ENCODE data around the gene PTH2R.
A peak's percentile ranks its signal among the peaks of the same experiment; 100 is the strongest.

PTH2R gene

GRCh38 chr2:208451061-208451460 lies 44.5 kb downstream of the PTH2R start:
- TF ChIP-seq SP1 (IDR thresholded peaks at IDR 0.05) (no peak), FOXA1 (IDR thresholded peaks at IDR 0.05) (no peak), L3MBTL2 (conservative IDR thresholded peaks at IDR 0.05) (no peak), PKNOX1 (IDR thresholded peaks at IDR 0.05) (no peak), NFRKB (IDR thresholded peaks at IDR 0.05) (no peak)
- CTCF ChIA-PET, result no interaction called here
- POLR2A ChIA-PET, result no interaction called here
- no peak for DNase-seq (ENCODE audit: extremely low spot score)

GRCh38 chr2:208454861-208455260 lies 48.3 kb downstream of the PTH2R start:
- TF ChIP-seq BHLHE40 (IDR thresholded peaks at IDR 0.05; ENCODE audit: borderline replicate concordance), result no peak
- TF ChIP-seq FOXK2 (IDR thresholded peaks at IDR 0.05), result no peak
- no peak for TF ChIP-seq FOXM1 (IDR thresholded peaks at IDR 0.05; ENCODE audit: borderline replicate concordance)
- TF ChIP-seq SP1 (IDR thresholded peaks at IDR 0.05), result no peak
- TF ChIP-seq CTBP1 (IDR thresholded peaks at IDR 0.05; ENCODE audit: borderline replicate concordance), result no peak
- no peak for TF ChIP-seq NFRKB (IDR thresholded peaks at IDR 0.05)
- TF ChIP-seq ELF4 (IDR thresholded peaks at IDR 0.05), result no peak
- TF ChIP-seq L3MBTL2 (conservative IDR thresholded peaks at IDR 0.05), result no peak
- TF ChIP-seq PKNOX1 (IDR thresholded peaks at IDR 0.05), result no peak
- no peak for TF ChIP-seq FOXA1 (IDR thresholded peaks at IDR 0.05)
- no peak for TF ChIP-seq LEF1 (IDR thresholded peaks at IDR 0.05; ENCODE audit: borderline replicate concordance)
- no peak for TF ChIP-seq HDGF (IDR thresholded peaks at IDR 0.05; ENCODE audit: borderline replicate concordance)
- TF ChIP-seq TARDBP (IDR thresholded peaks at IDR 0.05), result no peak
- TF ChIP-seq SUZ12 (IDR thresholded peaks at IDR 0.05), result no peak
- no peak for TF ChIP-seq ZNF384 (IDR thresholded peaks at IDR 0.05)
- DNase-seq (ENCODE audit: extremely low spot score), result no peak
- POLR2A ChIA-PET, result no interaction called here
- CTCF ChIA-PET, result no interaction called here

GRCh38 chr2:208463721-208464120 lies 57.1 kb downstream of the PTH2R start:
- CTCF ChIA-PET, result interaction anchor here (0.5 kb wide), 1 partner anchor 46 kb away, joined by 3 read pairs; no protein-coding TSS in a partner anchor
- DNase-seq (ENCODE audit: extremely low spot score), result no peak
- TF ChIP-seq CTBP1 (IDR thresholded peaks at IDR 0.05; ENCODE audit: borderline replicate concordance) (no peak), HDGF (IDR thresholded peaks at IDR 0.05; ENCODE audit: borderline replicate concordance) (no peak), FOXK2 (IDR thresholded peaks at IDR 0.05) (no peak), PKNOX1 (IDR thresholded peaks at IDR 0.05) (no peak), FOXA1 (IDR thresholded peaks at IDR 0.05) (no peak), LEF1 (IDR thresholded peaks at IDR 0.05; ENCODE audit: borderline replicate concordance) (no peak), SP1 (IDR thresholded peaks at IDR 0.05) (no peak), NFRKB (IDR thresholded peaks at IDR 0.05) (no peak), L3MBTL2 (conservative IDR thresholded peaks at IDR 0.05) (no peak), ZNF384 (IDR thresholded peaks at IDR 0.05) (no peak), ARNT (IDR thresholded peaks at IDR 0.05) (no peak), SUZ12 (IDR thresholded peaks at IDR 0.05) (no peak), BHLHE40 (IDR thresholded peaks at IDR 0.05; ENCODE audit: borderline replicate concordance) (no peak), ELF4 (IDR thresholded peaks at IDR 0.05) (no peak), FOXM1 (IDR thresholded peaks at IDR 0.05; ENCODE audit: borderline replicate concordance) (no peak)
- POLR2A ChIA-PET, result no interaction called here

GRCh38 chr2:208464205-208464604 lies 57.6 kb downstream of the PTH2R start:
- DNase-seq (ENCODE audit: extremely low spot score), result no peak
- CTCF ChIA-PET, result no interaction called here
- POLR2A ChIA-PET, result no interaction called here
- TF ChIP-seq FOXM1 (IDR thresholded peaks at IDR 0.05; ENCODE audit: borderline replicate concordance) (no peak), ELF4 (IDR thresholded peaks at IDR 0.05) (no peak), PKNOX1 (IDR thresholded peaks at IDR 0.05) (no peak), SUZ12 (IDR thresholded peaks at IDR 0.05) (no peak), L3MBTL2 (conservative IDR thresholded peaks at IDR 0.05) (no peak), CTBP1 (IDR thresholded peaks at IDR 0.05; ENCODE audit: borderline replicate concordance) (no peak), NFRKB (IDR thresholded peaks at IDR 0.05) (no peak), ARNT (IDR thresholded peaks at IDR 0.05) (no peak), BHLHE40 (IDR thresholded peaks at IDR 0.05; ENCODE audit: borderline replicate concordance) (no peak), FOXA1 (IDR thresholded peaks at IDR 0.05) (no peak), ZNF384 (IDR thresholded peaks at IDR 0.05) (no peak), FOXK2 (IDR thresholded peaks at IDR 0.05) (no peak), HDGF (IDR thresholded peaks at IDR 0.05; ENCODE audit: borderline replicate concordance) (no peak)

- TF ChIP-seq ARNT (IDR thresholded peaks at IDR 0.05), result no peak
- no peak for TF ChIP-seq TARDBP (IDR thresholded peaks at IDR 0.05)
- no peak for TF ChIP-seq SP1 (IDR thresholded peaks at IDR 0.05)
- no peak for TF ChIP-seq PKNOX1 (IDR thresholded peaks at IDR 0.05)
- TF ChIP-seq ZNF384 (IDR thresholded peaks at IDR 0.05), result no peak
- no peak for TF ChIP-seq LEF1 (IDR thresholded peaks at IDR 0.05; ENCODE audit: borderline replicate concordance)
- no peak for TF ChIP-seq L3MBTL2 (conservative IDR thresholded peaks at IDR 0.05)
- no peak for TF ChIP-seq CTBP1 (IDR thresholded peaks at IDR 0.05; ENCODE audit: borderline replicate concordance)
- no peak for TF ChIP-seq HDGF (IDR thresholded peaks at IDR 0.05; ENCODE audit: borderline replicate concordance)
- TF ChIP-seq SUZ12 (IDR thresholded peaks at IDR 0.05), result no peak
- POLR2A ChIA-PET, result no interaction called here
- peak; percentile 55 for DNase-seq (ENCODE audit: extremely low spot score)
- CTCF ChIA-PET, result interaction anchor here (0.7 to 1.3 kb wide), 2 partner anchors 60 to 647 kb away, joined by 3 read pairs; partner anchors contain the start of gene PTH2R
Measured at GRCh38 chr2:208466151-208466919, 59.7 kb downstream of the PTH2R start.

Measured in HEK293T (cell line).